LHCN-M2 (cell line): Measurements from ENCODE around the gene ADISSP. TPM values are rescaled to one million over a fixed set of nuclear protein-coding genes. Genes with fewer than 3 reads are reported as not detected.

Source experiments
- DNase-seq: peaks from one replicate; pipeline ENCODE4 v3.0.0-alpha.2; 2012; ENCODE audit warnings: low read depth
- total RNA-seq: library from RNA; depleted of rRNA; stranded (reverse); fragments of >200 nt; gene quantifications from 2 replicates; pipeline ENCODE4 v1.2.3, GENCODE V29; 2014

ADISSP gene
- total RNA-seq, 1 experiment from 2014 or later: 84.3 TPM

DNA sequence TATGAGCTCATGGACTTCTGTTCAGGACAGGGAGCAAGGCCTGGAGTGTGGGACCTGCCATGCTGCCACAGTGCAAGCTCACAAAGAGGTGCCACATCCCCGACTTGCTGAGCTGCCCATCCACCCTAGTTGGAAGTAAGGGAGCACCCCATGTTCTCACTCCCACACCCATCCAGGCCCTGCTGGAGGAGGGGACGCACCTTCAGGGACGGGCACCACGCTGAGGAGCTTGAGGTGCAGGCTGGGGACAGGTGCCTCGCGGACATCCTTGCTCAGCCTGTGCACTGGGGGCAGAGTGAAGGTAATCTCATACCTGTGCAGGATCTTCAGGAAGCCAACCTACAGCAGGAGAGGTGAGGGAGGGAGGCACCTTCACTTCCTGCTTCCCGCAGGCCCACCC, 12.3 kb downstream of the ADISSP start:
- no peak for DNase-seq

DNA sequence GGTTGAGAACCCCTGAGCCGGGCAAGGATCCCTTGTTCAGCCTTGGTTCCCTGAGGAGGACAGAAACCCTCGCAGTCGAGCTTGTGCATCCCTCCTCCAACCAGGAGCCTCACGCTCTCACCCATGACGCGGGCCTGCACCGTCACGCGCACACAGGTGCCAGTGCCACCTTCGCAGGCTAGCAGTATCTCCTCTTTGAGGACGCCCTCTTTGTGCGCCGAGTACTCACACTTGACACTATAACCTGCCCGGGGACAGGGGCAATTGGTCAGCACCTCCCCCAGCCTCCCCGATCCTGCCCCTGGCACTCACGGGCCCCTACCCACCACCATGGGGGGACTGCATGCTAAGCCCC, 13.3 kb downstream of the ADISSP start:
- no peak for DNase-seq

DNA sequence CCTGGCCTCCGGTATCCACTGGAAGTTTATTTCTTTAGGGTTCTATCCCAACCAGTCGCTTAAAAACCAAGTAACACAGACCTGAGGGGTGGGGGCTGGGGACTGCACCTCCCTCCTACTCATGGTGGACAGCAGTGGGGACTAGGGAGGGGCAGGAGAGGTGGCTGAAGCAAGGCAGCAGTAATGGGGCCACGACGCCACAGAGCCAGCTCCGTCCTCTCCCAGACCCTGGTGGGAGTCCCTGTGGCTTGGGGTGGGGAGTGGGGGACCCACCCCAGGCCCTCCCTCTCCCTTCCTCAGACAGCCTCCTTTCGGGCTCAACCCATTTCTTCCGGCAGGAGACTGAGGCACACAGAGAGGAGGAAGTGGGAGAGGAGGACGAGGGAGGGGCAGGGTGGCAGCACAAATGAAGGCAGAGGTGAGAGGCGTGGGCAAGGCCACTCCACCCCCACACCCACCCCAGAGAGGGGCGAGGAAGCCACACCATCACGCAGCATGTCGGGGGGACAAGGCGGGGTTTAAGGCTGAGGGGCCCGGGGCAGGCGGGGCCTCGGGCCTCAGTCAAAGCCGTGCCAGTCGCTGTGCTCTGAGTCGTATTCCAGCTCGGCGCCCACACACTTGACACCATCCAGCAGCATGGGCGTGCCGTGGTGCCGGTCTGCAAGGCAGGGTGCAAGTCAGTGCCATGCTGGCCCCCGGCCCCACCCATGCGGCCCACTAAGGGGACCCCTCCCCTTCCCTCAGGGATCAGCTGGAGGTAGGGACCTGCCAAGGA, 13.9 kb downstream of the ADISSP start:
- no peak for DNase-seq

GRCh38 chr20:3753098-3753497, 14.5 kb downstream of the ADISSP start:
- DNase-seq: peak; percentile 58

- no peak for DNase-seq
Observed at GRCh38 chr20:3752386-3752759, 15.2 kb downstream of the ADISSP start.

DNA sequence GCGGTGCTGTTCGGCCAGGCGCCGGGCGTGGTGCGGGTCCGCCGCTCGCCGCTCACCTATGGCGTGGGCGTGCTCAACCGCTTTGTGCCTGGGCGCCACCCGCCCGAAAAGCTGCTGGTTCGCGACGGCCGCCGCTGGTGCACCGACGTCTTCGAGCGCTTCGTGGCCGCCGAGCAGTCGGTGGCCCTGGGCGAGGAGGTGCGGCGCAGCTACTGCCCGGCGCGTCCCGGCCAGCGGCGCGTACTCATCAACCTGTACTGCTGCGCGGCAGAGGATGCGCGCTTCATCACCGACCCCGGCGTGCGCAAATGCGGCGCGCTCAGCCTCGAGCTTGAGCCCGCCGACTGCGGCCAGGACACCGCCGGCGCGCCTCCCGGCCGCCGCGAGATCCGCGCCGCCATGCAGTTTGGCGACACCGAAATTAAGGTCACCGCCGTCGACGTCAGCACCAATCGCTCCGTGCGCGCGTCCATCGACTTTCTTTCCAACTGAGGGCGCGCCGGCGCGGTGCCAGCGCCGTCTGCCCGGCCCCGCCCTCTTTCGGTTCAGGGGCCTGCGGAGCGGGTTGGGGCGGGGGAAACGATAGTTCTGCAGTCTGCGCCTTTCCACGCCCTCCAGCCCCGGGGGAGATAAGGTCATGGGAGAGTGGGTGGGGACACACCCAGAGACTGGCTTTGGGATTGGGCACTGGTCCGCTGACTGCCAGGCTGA, 15.7 kb downstream of the ADISSP start:
- DNase-seq: no peak

GRCh38 chr20:3751305-3751674, 16.3 kb downstream of the ADISSP start:
- no peak for DNase-seq

- DNase-seq: peak; percentile 59
Observed at GRCh38 chr20:3749689-3750531, 17.6 kb downstream of the ADISSP start.

DNA sequence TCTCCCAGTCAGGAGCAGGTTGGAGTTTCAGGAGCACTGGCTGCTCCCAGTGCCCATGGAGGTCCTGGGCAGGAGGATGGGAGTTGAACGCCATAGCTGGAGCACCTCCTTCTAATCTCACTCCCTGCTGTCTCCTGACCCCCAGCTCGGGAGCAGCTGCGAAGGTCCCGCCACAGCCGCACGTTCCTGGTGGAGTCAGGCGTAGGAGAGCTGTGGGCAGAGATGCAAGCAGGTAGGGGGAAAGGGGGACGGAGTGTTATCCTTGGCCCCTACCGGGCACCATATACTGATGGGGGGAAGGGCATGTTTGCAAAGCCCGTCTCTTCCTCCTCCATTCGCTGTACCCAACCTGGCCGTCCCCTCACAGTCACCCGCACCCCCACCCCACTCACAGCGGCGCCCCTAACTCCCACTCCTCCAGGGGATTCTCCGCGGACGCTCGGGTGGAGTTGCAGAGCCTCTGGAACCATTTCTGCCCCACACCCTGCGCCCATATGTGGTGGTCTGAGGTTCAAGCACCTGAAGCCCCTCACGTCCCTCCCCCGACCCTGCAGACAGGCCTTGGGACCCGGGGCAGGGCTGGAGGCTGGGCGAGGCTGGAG, 18.4 kb downstream of the ADISSP start:
- no peak for DNase-seq

- no peak for DNase-seq
Observed at GRCh38 chr20:3748073-3748472, 19.5 kb downstream of the ADISSP start.

- no peak for DNase-seq
Observed at GRCh38 chr20:3747471-3747870, 20.1 kb downstream of the ADISSP start.

- no peak for DNase-seq
Observed at GRCh38 chr20:3745686-3746173, 21.8 kb downstream of the ADISSP start.

DNA sequence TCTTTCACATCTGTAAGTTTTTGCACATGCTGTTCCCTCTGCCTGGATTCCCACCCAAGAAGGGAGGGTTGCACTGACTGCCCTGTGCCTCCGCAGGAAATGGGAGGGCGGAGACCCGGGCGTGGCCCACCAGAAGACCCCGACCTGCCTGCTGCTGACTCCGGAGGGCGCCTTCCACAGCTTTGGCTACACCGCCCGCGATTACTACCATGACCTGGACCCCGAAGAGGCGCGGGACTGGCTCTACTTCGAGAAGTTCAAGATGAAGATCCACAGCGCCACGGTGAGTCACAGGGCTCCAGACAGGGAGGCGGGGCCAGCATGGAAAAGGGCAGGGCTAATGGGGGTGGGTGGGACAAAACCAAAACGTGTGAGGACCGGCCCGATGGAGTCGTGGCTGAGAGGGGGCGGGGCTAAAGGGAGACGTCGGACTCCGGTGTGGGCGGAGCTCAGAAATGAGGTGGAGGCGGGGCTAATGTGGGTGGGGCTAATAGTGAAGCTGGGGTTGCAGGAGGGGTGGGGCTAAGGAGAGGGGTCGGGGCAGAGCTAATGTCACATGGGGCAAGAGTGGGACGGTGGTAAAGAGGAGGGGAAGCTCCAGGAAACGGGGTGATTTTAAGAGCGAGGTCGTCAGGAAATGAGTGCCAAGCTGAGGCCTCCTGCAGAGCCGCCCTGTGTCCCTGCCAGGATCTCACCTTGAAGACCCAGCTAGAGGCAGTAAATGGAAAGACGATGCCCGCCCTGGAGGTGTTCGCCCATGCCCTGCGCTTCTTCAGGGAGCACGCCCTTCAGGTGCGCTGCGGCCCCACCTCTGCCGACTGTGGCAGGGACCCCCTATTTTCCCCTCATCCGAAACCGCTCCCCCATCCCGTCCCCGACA, 22.5 kb downstream of the ADISSP start:
- peak; percentile 38 for DNase-seq

DNA sequence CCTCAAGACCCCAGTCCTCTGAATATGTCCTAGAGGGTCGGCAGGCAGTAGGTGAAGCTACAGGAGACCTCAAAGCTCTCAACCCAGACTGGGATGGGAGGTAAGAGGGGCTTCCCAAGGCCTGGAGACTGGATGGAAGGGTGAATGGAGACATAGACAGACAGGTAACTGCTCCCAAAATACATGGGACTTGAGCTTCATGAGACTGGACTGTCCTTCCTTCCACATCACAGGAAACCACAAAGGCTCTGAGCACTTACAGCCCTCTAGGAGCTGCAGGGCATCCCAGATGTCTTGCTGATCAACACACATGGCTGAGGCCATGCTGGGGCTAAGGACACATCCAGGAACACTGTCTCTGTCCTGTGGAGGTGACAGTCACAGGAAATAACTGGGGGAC, 23.5 kb downstream of the ADISSP start:
- DNase-seq: no peak

DNA sequence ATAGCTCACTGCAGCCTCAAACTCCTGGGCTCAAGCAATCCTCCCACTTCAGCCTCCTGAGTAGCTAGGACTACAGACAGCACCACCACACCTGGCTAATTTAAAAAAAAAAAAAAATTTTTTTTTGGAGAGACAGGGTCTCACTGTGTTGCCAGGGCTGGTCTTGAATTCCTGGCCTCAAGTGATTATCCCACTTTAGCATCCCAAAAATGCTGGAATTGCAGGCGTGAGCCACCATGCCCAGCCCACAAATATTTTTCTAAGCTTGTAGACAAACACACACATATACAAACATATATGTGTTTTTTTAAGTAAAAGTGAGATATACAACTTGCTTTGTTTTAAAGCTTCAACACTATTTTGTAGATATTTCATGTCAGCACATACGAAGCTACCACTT, 24.3 kb downstream of the ADISSP start:
- no peak for DNase-seq

GRCh38 chr20:3741836-3742458, 25.6 kb downstream of the ADISSP start:
- DNase-seq: no peak

- no peak for DNase-seq
Observed at GRCh38 chr20:3740615-3741301, 26.8 kb downstream of the ADISSP start.

DNA sequence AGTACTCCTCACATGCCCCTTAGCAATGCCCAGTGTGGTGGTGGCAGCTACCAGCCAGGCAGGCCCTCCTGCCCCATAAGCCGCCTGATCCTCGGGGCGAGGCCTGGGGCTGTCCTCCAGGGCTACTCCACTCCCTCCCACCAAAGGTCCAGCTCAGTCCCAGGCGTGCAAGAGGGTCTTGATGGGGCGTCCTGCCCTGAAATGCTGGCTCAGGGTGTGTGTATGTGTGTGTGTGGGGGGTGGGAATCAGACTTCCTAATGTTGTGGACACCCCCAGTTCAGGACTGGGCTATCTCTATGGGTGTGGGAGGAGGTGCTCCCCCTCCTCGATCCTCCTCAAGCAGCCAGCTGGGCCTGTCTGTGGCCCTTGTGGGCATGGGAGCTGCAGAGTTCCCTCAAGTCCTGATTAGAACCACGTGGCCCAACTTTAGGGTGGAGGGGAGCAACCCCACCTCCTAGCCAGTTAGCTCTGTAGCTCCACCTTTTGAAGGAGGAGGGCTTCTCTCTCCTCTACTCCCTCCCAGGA, 27.6 kb downstream of the ADISSP start:
- no peak for DNase-seq
